H1 (cell line): ENCODE results near the gene GGT5. TPM values are rescaled to one million over a fixed set of nuclear protein-coding genes. Genes with fewer than 3 reads are reported as not detected.

Experiments
- CTCF ChIA-PET: fragments of 300-600 bp; sonication (Branson Sonifier 250); formaldehyde crosslinking; loops from one replicate; lab custom pipeline; 2021; ENCODE audit not compliant: partially characterized antibody; lab: Charles Lee
- POLR2A ChIA-PET: fragments of 300-600 bp; sonication (Branson Sonifier 250); formaldehyde crosslinking; loops from one replicate; lab custom pipeline; 2021; ENCODE audit warnings: inconsistent platforms; ENCODE audit not compliant: partially characterized antibody; lab: Charles Lee
- DNase-seq, 2 experiments: peaks; one replicate each; pipeline versions ENCODE4 v3.0.0 to v3.0.0-alpha.2; 2010 to 2022; ENCODE audit warnings: low spot score in 2 of 2, low read depth in 1 of 2, mixed read lengths in 1 of 2
- FAIRE-seq: peaks from 2 replicates; lab custom pipeline; 2011; peaks lifted over from hg19 to GRCh38; lab: Jason Lieb, UNC
- H2AFZ ChIP-seq: 2 replicates; pipeline ENCODE4 v1.8.1; 2012; ENCODE audit warnings: low read length, inconsistent platforms
- H2AK5ac ChIP-seq: 2 replicates; pipeline ENCODE4 v1.6.1; 2013; ENCODE audit warnings: low read depth, low read length
- H2BK120ac ChIP-seq: replicated peaks from 2 replicates; pipeline ENCODE3; 2013; ENCODE audit warnings: low read depth, low read length, inconsistent platforms
- H2BK12ac ChIP-seq: 2 replicates; pipeline ENCODE4 v1.6.1; 2013; ENCODE audit warnings: low read depth, low read length
- H2BK15ac ChIP-seq: 2 replicates; pipeline ENCODE4 v1.6.1; 2013; ENCODE audit warnings: low read length
- H2BK20ac ChIP-seq: 2 replicates; pipeline ENCODE4 v1.6.1; 2013; ENCODE audit warnings: low read length
- H2BK5ac ChIP-seq: 2 replicates; pipeline ENCODE4 v1.6.1; 2013; ENCODE audit warnings: low read depth, low read length
- H3K14ac ChIP-seq: 2 replicates; pipeline ENCODE4 v1.6.1; 2013; ENCODE audit warnings: inconsistent platforms; ENCODE audit not compliant: insufficient read length
- H3K18ac ChIP-seq: 2 replicates; pipeline ENCODE4 v1.6.1; 2013; ENCODE audit warnings: low read length; ENCODE audit errors: extremely low read depth
- H3K23ac ChIP-seq: 2 replicates; pipeline ENCODE4 v1.6.1; 2013; ENCODE audit warnings: inconsistent platforms; ENCODE audit not compliant: insufficient read length
- H3K23me2 ChIP-seq: 2 replicates; pipeline ENCODE4 v1.6.1; 2013; ENCODE audit warnings: low read depth, low read length
- H3K27ac ChIP-seq: 2 replicates; pipeline ENCODE4 v1.6.1; 2011; ENCODE audit warnings: low read depth, low read length, inconsistent platforms
- H3K27me3 ChIP-seq, 4 experiments: replicated peaks in 1 of 4; 1 replicate in 1 of 4; 2 replicates in 3 of 4; pipeline versions ENCODE4 v1.6.1 to v1.8.1; 2011 to 2013; ENCODE audit warnings: low read length in 3 of 4, mild to moderate bottlenecking in 3 of 4, inconsistent platforms in 2 of 4, mixed read lengths in 2 of 4, moderate library complexity in 1 of 4; ENCODE audit not compliant: control insufficient read depth in 3 of 4, insufficient read depth in 3 of 4; ENCODE audit errors: extremely low read depth in 1 of 4
- H3K36me3 ChIP-seq, 4 experiments: 2 replicates each; pipeline versions ENCODE4 v1.6.1 to v1.8.1; 2011 to 2013; ENCODE audit warnings: mild to moderate bottlenecking in 4 of 4, low read length in 3 of 4, moderate library complexity in 2 of 4, control low read depth in 1 of 4, inconsistent platforms in 1 of 4; ENCODE audit not compliant: insufficient read depth in 4 of 4, control insufficient read depth in 2 of 4
- H3K4ac ChIP-seq: replicated peaks from 2 replicates; pipeline ENCODE3; 2013; ENCODE audit warnings: low read length, low read depth, mixed read lengths, inconsistent platforms; ENCODE audit not compliant: insufficient read length
- H3K4me1 ChIP-seq, 4 experiments: replicated peaks in 1 of 4; 1 replicate in 1 of 4; 2 replicates in 3 of 4; pipeline versions ENCODE4 v1.6.1 to v1.8.1; 2011 to 2013; ENCODE audit warnings: low read length in 3 of 4, inconsistent platforms in 2 of 4, mixed read lengths in 1 of 4; ENCODE audit not compliant: insufficient read depth in 4 of 4, control insufficient read depth in 3 of 4
- H3K4me2 ChIP-seq, 2 experiments: 2 replicates each; pipeline versions ENCODE4 v1.6.1 to v1.8.1; 2011 to 2013; ENCODE audit warnings: low read depth in 2 of 2, low read length in 2 of 2, control low read depth in 1 of 2, inconsistent platforms in 1 of 2, mild to moderate bottlenecking in 1 of 2; ENCODE audit not compliant: insufficient read depth in 1 of 2
- H3K4me3 ChIP-seq, 4 experiments: fragments of 200-600, 300-600 bp in 1 of 4; sonication (generic), shearing (Covaris generic), sonication (Bioruptor Twin) in 1 of 4; 2 replicates each; pipeline versions ENCODE4 v1.5.1 to v1.8.1; 2011 to 2016; ENCODE audit warnings: low read length in 4 of 4, low read depth in 3 of 4, control low read depth in 2 of 4, inconsistent platforms in 2 of 4, mild to moderate bottlenecking in 2 of 4, mixed read lengths in 1 of 4, moderate library complexity in 1 of 4; ENCODE audit not compliant: insufficient read depth in 2 of 4; ENCODE audit errors: extremely low read depth in 1 of 4
- H3K56ac ChIP-seq: replicated peaks from 2 replicates; pipeline ENCODE3; 2013; ENCODE audit warnings: low read depth, mild to moderate bottlenecking, mixed read lengths, low read length, inconsistent platforms; ENCODE audit not compliant: insufficient read length
- H3K79me1 ChIP-seq: 2 replicates; pipeline ENCODE4 v1.6.1; 2013; ENCODE audit warnings: low read depth, low read length, control low read depth
- H3K79me2 ChIP-seq, 2 experiments: 2 replicates each; pipeline versions ENCODE4 v1.6.1 to v1.8.1; 2012 to 2013; ENCODE audit warnings: low read length in 2 of 2, mild to moderate bottlenecking in 2 of 2, inconsistent platforms in 1 of 2; ENCODE audit not compliant: insufficient read depth in 2 of 2, control insufficient read depth in 1 of 2
- H3K9ac ChIP-seq, 4 experiments: replicated peaks in 1 of 4; 1 replicate in 1 of 4; 2 replicates in 3 of 4; pipeline versions ENCODE4 v1.6.1 to v1.8.1; 2011 to 2013; ENCODE audit warnings: low read depth in 3 of 4, low read length in 3 of 4, control low read depth in 2 of 4, mild to moderate bottlenecking in 2 of 4, moderate library complexity in 2 of 4, inconsistent platforms in 1 of 4; ENCODE audit errors: extremely low read depth in 1 of 4
- H3K9me3 ChIP-seq, 2 experiments: 2 replicates each; pipeline versions ENCODE4 v1.6.1 to v1.8.1; 2012 to 2013; ENCODE audit warnings: mild to moderate bottlenecking in 2 of 2, moderate library complexity in 2 of 2, control low read depth in 1 of 2, inconsistent platforms in 1 of 2, low read depth in 1 of 2, low read length in 1 of 2, mixed read lengths in 1 of 2; ENCODE audit not compliant: insufficient read depth in 2 of 2
- H4K20me1 ChIP-seq, 2 experiments: replicated peaks in 1 of 2; 2 replicates each; pipeline versions ENCODE3 to v1.8.1; 2011 to 2013; ENCODE audit warnings: inconsistent platforms in 2 of 2, low read length in 2 of 2, mild to moderate bottlenecking in 1 of 2; ENCODE audit not compliant: insufficient read depth in 2 of 2, control insufficient read depth in 1 of 2
- H4K5ac ChIP-seq: 2 replicates; pipeline ENCODE4 v1.6.1; 2013; ENCODE audit warnings: low read length, low read depth, mixed read lengths, inconsistent platforms; ENCODE audit not compliant: insufficient read length
- H4K8ac ChIP-seq: 2 replicates; pipeline ENCODE4 v1.8.0; 2013; ENCODE audit warnings: mild to moderate bottlenecking, moderate library complexity, low read length, inconsistent platforms; ENCODE audit not compliant: insufficient read depth; ENCODE audit errors: extremely low read depth
- H4K91ac ChIP-seq: replicated peaks from 2 replicates; pipeline ENCODE3; 2013; ENCODE audit warnings: low read length, mixed read lengths, inconsistent platforms; ENCODE audit not compliant: insufficient read length
- USF2 ChIP-seq: IDR thresholded peaks from 2 replicates; pipeline ENCODE4 v1.6.1; 2011; ENCODE audit warnings: low read length, improper control_type of control experiment
- WGBS, 2 experiments: shearing (Covaris generic) in 1 of 2; methylation state at CpG; one replicate each; pipeline versions ENCODE4 v1.1.6 to v1.1.7; 2013 to 2015; ENCODE audit warnings: low lambda C conversion rate in 2 of 2, mixed read lengths in 2 of 2, inconsistent platforms in 1 of 2, low coverage in 1 of 2, missing lambda C conversion rate in 1 of 2; ENCODE audit not compliant: insufficient replicate concordance in 2 of 2, insufficient coverage in 1 of 2, insufficient read length in 1 of 2; ENCODE audit errors: extremely low coverage in 1 of 2, missing lambda C conversion rate in 1 of 2; 5-methylcytosine and 5-hydroxymethylcytosine counted together
- polyA plus RNA-seq, 7 experiments: library from polyadenylated mRNA; depleted of rRNA in 3 of 7; stranded (reverse) in 5 of 7; unstranded in 2 of 7; fragments of >200 nt in 5 of 7; fragments of 200-250 nt in 2 of 7; gene quantifications; 1 replicate in 5 of 7; 2 replicates in 1 of 7; 4 replicates in 1 of 7; pipeline versions ENCODE4 v1.2.1 to v1.2.3, GENCODE V29; 2011 to 2013; ENCODE audit warnings: missing spikeins in 2 of 7, mixed read lengths in 2 of 7
- total RNA-seq: library from RNA; stranded (reverse); fragmentation: NEBNext Ultra II Directional; extraction: Animal tissue kit (Norgen Biotek cat#: 25700); gene quantifications from 2 replicates; pipeline ENCODE4 v1.2.1, GENCODE V29; 2021

The GGT5 gene
- total and polyA plus RNA-seq, 2 of the 8 experiments (the other 6 are each of a cell fraction or from before 2014, with no cell fraction given) = 0.05 TPM; not detected in 1

GRCh38 chr22:24186892-24187670 lies 57.8 kb downstream of the GGT5 start:
- Histone ChIP-seq H2AFZ (no peak overlapping the region), H3K79me2 (no peaks in the 10 kb centered on the region), H3K14ac (no peak overlapping the region), H3K4me3 (no peak overlapping the region), H3K4me2 (no peak overlapping the region), H2BK5ac (no peak overlapping the region), H3K36me3 (no peaks in the 10 kb centered on the region), H3K23ac (no peak overlapping the region), H3K9me3 (no peaks in the 10 kb centered on the region), H3K27me3 (no peaks in the 10 kb centered on the region), H4K91ac (no peak overlapping the region), H3K9ac (no peak overlapping the region), H3K4ac (no peak overlapping the region), H4K8ac (no peak overlapping the region; the same call in none of the 2 replicates), H2AK5ac (no peak overlapping the region), H3K23me2 (no peaks in the 10 kb centered on the region), H4K5ac (no peak overlapping the region), H3K4me1 (peaks cover 0 to 7% (median under 1%) of the 10 kb centered on the region in 4 experiments; a peak in 4 of 7 replicates), H2BK120ac (no peak overlapping the region), H2BK20ac (no peak overlapping the region), H3K56ac (no peak overlapping the region), H2BK12ac (no peak overlapping the region), H3K79me1 (no peaks in the 10 kb centered on the region), H3K27ac (no peak overlapping the region), H4K20me1 (no peaks in the 10 kb centered on the region), H3K18ac (no peak overlapping the region), H2BK15ac (no peak overlapping the region)
- CTCF ChIA-PET = interaction anchor here (0.8 to 7.2 kb wide), 6 partner anchors 11 to 79 kb away, joined by 3 to 70 read pairs (median 3); partner anchors contain the start of gene GGT5
- 92% methylated on average over 29 of the region's 34 CpGs; no CpG with 5 or more reads in 1 of the 2 experiments for WGBS, 2 experiments
- FAIRE-seq (no peak), DNase-seq (no peak)
- POLR2A ChIA-PET = no interaction called here
- no peak for TF ChIP-seq USF2
